Measurements from ENCODE around the gene IDI2.
"Not testable (repeated sequence)": the region's sequence is repeated elsewhere in the genome, so short reads cannot be mapped to it uniquely, and the experiment has no call there.

Gene IDI2

GRCh38 chr10:1045415-1045814 lies 19.8 kb upstream of the IDI2 start:
- no peak for TF ChIP-seq CTCF (IDR thresholded peaks at IDR 0.05; ENCODE audit: low read depth, low read length)
- no peak for DNase-seq (ENCODE audit: extremely low read depth, low read depth)

DNA sequence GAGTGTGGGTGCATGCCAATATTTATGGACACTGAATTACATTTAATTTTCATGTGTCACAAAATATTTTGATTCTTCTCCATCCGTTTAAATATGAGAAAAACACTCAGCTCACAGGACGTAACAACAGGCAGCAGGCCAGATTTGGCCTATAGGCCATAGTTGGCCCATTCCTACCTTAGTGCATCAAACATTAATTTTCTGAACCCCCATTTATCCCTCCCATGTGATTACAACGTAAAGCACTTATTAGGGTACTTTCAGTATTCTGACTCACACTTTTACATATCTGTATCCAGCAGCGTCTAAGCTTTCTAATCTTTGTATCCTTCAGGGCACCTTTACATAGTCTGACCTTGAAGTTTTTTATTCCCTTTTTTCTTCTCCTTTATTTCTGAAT lies 19.3 kb upstream of the IDI2 start:
- DNase-seq (ENCODE audit: extremely low read depth, low read depth): no peak
- TF ChIP-seq CTCF (IDR thresholded peaks at IDR 0.05; ENCODE audit: low read depth, low read length): no peak

DNA sequence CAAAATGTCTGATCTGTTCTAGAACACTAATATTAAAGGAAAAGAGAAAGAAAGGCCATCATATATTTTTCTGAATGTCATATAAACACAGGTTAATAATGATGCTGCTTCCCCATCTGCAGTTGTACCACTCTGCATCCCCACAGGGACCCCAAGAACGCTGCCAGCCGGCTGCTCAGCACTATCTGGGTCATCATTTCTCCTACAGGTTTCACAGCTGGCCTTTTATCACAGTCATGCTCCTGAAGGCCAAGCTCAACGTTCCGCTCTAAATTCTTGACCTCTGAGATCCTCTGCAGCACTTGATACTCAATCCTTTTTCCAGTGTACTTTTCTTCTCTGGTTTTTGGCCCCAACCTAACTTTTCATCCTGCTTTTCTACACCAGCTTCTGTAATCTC lies 18.5 kb upstream of the IDI2 start:
- no peak for TF ChIP-seq CTCF (IDR thresholded peaks at IDR 0.05; ENCODE audit: low read depth, low read length)
- DNase-seq (ENCODE audit: extremely low read depth, low read depth): no peak

- no peak for TF ChIP-seq CTCF (IDR thresholded peaks at IDR 0.05; ENCODE audit: low read depth, low read length)
- no peak for DNase-seq (ENCODE audit: extremely low read depth, low read depth)
These were observed 17.9 kb upstream of the IDI2 start for GRCh38 chr10:1043532-1043995.

GRCh38 chr10:1041514-1041913 lies 15.9 kb upstream of the IDI2 start:
- DNase-seq (ENCODE audit: extremely low read depth, low read depth): no peak
- TF ChIP-seq CTCF (IDR thresholded peaks at IDR 0.05; ENCODE audit: low read depth, low read length): no peak

DNA sequence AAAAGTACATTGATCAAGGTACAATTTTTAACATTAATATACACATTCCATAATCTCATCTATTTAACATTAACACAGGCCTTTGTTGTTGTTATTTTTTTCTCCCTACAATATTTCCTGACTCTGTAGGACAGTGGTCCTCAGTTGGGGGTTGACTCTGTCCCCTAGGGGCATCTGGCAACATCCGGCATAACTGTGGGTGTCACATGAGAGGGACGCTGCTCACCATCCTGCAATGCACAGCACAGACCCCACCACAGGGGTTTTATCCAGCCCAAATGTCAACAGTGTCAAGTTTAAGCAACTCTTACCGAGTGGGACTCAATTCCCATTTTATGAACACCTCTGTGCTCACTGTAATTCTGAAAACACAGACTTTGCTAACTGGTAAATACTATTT lies 14.5 kb upstream of the IDI2 start:
- TF ChIP-seq CTCF (IDR thresholded peaks at IDR 0.05; ENCODE audit: low read depth, low read length): no peak
- DNase-seq (ENCODE audit: extremely low read depth, low read depth): no peak

GRCh38 chr10:1038769-1039168 lies 13.1 kb upstream of the IDI2 start:
- DNase-seq (ENCODE audit: extremely low read depth, low read depth): not testable (repeated sequence)

- no peak for TF ChIP-seq CTCF (IDR thresholded peaks at IDR 0.05; ENCODE audit: low read depth, low read length)
- DNase-seq (ENCODE audit: extremely low read depth, low read depth): no peak
These were observed 11.4 kb upstream of the IDI2 start for GRCh38 chr10:1037098-1037497.

Measured in AG09319 (cell line).